HEK293 (cell line): ENCODE measurements around the gene OGDHL.

Experiments
- SP3 ChIP-seq: fragments of 450-650 bp; formaldehyde crosslinking; IDR thresholded peaks from 2 replicates; pipeline ENCODE4 v1.5.1; 2016; ENCODE audit warnings: missing biosample characterization, missing genetic modification characterization
- YY1 ChIP-seq: fragments of 450-650 bp; formaldehyde crosslinking; IDR thresholded peaks from 2 replicates; pipeline ENCODE4 v1.5.1; 2018; ENCODE audit warnings: missing biosample characterization, missing genetic modification characterization
- ZNF138 ChIP-seq: fragments of 450-650 bp; formaldehyde crosslinking; IDR thresholded peaks from 2 replicates; pipeline ENCODE4 v1.5.1; 2016; ENCODE audit warnings: missing biosample characterization, missing genetic modification characterization, borderline replicate concordance
- ZNF16 ChIP-seq: fragments of 450-650 bp; formaldehyde crosslinking; IDR thresholded peaks from 2 replicates; pipeline ENCODE4 v1.5.1; 2016; ENCODE audit warnings: low read depth, missing biosample characterization, missing genetic modification characterization
- ZNF23 ChIP-seq: fragments of 450-650 bp; formaldehyde crosslinking; IDR thresholded peaks from 2 replicates; pipeline ENCODE4 v1.5.1; 2016; ENCODE audit warnings: missing biosample characterization, missing genetic modification characterization, borderline replicate concordance
- ZNF555 ChIP-seq: fragments of 450-650 bp; formaldehyde crosslinking; conservative IDR thresholded peaks from 2 replicates; pipeline ENCODE4 v1.5.1; 2017; ENCODE audit warnings: missing biosample characterization, mild to moderate bottlenecking, missing genetic modification characterization, inconsistent platforms
- TF ChIP-seq, protein P1 (sequence below): fragments of 450-650 bp; formaldehyde crosslinking; IDR thresholded peaks from 2 replicates; pipeline ENCODE4 v1.5.1; 2016; ENCODE audit warnings: missing biosample characterization, missing genetic modification characterization
- TF ChIP-seq, protein P2 (sequence below): fragments of 450-650 bp; formaldehyde crosslinking; IDR thresholded peaks from 2 replicates; pipeline ENCODE4 v1.5.1; 2017; ENCODE audit warnings: missing biosample characterization, missing genetic modification characterization
- TF ChIP-seq, protein P3 (sequence below): fragments of 450-650 bp; formaldehyde crosslinking; IDR thresholded peaks from 2 replicates; pipeline ENCODE4 v1.5.1; 2016; ENCODE audit warnings: missing biosample characterization, missing genetic modification characterization

DNA sequence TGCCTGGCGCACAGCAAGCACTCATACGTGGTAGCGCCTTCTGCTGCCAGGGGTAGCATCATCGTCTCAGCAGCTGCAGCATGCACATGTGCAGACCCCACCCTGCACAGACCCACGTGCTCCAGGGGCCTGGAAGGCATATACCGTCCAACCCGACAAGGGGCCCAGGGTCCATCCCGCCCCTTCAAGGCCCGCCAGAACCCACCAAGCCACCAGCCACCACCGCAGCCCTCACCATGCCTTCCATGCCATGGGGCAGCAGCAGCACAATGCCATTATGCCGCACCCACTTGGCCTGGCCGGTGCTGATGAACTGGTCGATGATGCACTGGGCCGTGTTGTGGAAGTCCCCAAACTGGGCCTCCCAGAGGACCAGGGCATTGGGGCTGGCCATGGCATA lies 22.7 kb downstream of the OGDHL start:
- TF ChIP-seq YY1 (tag by site-specific recombination), result no peak
- TF ChIP-seq SP3 (tag by site-specific recombination), result no peak
- TF ChIP-seq, protein P1, sequence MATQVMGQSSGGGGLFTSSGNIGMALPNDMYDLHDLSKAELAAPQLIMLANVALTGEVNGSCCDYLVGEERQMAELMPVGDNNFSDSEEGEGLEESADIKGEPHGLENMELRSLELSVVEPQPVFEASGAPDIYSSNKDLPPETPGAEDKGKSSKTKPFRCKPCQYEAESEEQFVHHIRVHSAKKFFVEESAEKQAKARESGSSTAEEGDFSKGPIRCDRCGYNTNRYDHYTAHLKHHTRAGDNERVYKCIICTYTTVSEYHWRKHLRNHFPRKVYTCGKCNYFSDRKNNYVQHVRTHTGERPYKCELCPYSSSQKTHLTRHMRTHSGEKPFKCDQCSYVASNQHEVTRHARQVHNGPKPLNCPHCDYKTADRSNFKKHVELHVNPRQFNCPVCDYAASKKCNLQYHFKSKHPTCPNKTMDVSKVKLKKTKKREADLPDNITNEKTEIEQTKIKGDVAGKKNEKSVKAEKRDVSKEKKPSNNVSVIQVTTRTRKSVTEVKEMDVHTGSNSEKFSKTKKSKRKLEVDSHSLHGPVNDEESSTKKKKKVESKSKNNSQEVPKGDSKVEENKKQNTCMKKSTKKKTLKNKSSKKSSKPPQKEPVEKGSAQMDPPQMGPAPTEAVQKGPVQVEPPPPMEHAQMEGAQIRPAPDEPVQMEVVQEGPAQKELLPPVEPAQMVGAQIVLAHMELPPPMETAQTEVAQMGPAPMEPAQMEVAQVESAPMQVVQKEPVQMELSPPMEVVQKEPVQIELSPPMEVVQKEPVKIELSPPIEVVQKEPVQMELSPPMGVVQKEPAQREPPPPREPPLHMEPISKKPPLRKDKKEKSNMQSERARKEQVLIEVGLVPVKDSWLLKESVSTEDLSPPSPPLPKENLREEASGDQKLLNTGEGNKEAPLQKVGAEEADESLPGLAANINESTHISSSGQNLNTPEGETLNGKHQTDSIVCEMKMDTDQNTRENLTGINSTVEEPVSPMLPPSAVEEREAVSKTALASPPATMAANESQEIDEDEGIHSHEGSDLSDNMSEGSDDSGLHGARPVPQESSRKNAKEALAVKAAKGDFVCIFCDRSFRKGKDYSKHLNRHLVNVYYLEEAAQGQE (tag by site-specific recombination), result no peak
- TF ChIP-seq ZNF555, result no peak
- no peak for TF ChIP-seq ZNF138 (tag by site-specific recombination)
- no peak for TF ChIP-seq ZNF23 (tag by site-specific recombination)
- TF ChIP-seq, protein P2, sequence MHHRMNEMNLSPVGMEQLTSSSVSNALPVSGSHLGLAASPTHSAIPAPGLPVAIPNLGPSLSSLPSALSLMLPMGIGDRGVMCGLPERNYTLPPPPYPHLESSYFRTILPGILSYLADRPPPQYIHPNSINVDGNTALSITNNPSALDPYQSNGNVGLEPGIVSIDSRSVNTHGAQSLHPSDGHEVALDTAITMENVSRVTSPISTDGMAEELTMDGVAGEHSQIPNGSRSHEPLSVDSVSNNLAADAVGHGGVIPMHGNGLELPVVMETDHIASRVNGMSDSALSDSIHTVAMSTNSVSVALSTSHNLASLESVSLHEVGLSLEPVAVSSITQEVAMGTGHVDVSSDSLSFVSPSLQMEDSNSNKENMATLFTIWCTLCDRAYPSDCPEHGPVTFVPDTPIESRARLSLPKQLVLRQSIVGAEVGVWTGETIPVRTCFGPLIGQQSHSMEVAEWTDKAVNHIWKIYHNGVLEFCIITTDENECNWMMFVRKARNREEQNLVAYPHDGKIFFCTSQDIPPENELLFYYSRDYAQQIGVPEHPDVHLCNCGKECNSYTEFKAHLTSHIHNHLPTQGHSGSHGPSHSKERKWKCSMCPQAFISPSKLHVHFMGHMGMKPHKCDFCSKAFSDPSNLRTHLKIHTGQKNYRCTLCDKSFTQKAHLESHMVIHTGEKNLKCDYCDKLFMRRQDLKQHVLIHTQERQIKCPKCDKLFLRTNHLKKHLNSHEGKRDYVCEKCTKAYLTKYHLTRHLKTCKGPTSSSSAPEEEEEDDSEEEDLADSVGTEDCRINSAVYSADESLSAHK (tag by site-specific recombination), result no peak
- TF ChIP-seq ZNF16 (tag by site-specific recombination), result no peak
- TF ChIP-seq, protein P3, sequence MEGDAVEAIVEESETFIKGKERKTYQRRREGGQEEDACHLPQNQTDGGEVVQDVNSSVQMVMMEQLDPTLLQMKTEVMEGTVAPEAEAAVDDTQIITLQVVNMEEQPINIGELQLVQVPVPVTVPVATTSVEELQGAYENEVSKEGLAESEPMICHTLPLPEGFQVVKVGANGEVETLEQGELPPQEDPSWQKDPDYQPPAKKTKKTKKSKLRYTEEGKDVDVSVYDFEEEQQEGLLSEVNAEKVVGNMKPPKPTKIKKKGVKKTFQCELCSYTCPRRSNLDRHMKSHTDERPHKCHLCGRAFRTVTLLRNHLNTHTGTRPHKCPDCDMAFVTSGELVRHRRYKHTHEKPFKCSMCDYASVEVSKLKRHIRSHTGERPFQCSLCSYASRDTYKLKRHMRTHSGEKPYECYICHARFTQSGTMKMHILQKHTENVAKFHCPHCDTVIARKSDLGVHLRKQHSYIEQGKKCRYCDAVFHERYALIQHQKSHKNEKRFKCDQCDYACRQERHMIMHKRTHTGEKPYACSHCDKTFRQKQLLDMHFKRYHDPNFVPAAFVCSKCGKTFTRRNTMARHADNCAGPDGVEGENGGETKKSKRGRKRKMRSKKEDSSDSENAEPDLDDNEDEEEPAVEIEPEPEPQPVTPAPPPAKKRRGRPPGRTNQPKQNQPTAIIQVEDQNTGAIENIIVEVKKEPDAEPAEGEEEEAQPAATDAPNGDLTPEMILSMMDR (tag by site-specific recombination), result no peak
